ENCODE data around the gene STX5.
"Not testable (repeated sequence)": the region's sequence is repeated elsewhere in the genome, so short reads cannot be mapped to it uniquely, and the experiment has no call there.

The STX5 gene

GRCh38 chr11:62828130-62828529 lies 3.7 kb downstream of the STX5 start:
- not testable (repeated sequence) for DNase-seq

- DNase-seq: no peak
These were observed 8.2 kb downstream of the STX5 start for GRCh38 chr11:62823677-62824076.

GRCh38 chr11:62817129-62817528 lies 14.7 kb downstream of the STX5 start:
- no peak for DNase-seq

- DNase-seq: no peak
These were observed 15.3 kb downstream of the STX5 start for GRCh38 chr11:62816557-62816956.

- DNase-seq: no peak
These were observed 20.2 kb downstream of the STX5 start for GRCh38 chr11:62811659-62812058.

- no peak for DNase-seq
These were observed 21.1 kb downstream of the STX5 start for GRCh38 chr11:62810748-62811147.

GRCh38 chr11:62806611-62807121 lies 25.2 kb downstream of the STX5 start:
- no peak for DNase-seq

- DNase-seq: no peak
These were observed 25.9 kb downstream of the STX5 start for GRCh38 chr11:62805961-62806441.

GRCh38 chr11:62805076-62805892 lies 26.6 kb downstream of the STX5 start, which contains the start of gene NXF1:
Gene NXF1 (minus strand): TSS chr11:62805440. CDS start chr11:62805356, 84 bp downstream.
- DNase-seq: peak in 1 of 2 experiments; percentile 75

- DNase-seq: no peak
These were observed 27.4 kb downstream of the STX5 start for GRCh38 chr11:62804310-62805075.

- no peak for DNase-seq
These were observed 30.8 kb downstream of the STX5 start for GRCh38 chr11:62801071-62801470.

GRCh38 chr11:62799486-62799885 lies 32.4 kb downstream of the STX5 start:
- no peak for DNase-seq

- no peak for DNase-seq
These were observed 35.6 kb downstream of the STX5 start for GRCh38 chr11:62796281-62796680.

GRCh38 chr11:62794201-62794775 lies 37.6 kb downstream of the STX5 start:
- no peak for DNase-seq

GRCh38 chr11:62792202-62792575 lies 39.7 kb downstream of the STX5 start:
- no peak for DNase-seq

- peak in 1 of 2 experiments; percentile 47 for DNase-seq
These were observed 40.2 kb downstream of the STX5 start, which contains the start of gene TMEM223 for GRCh38 chr11:62791501-62792201. Gene TMEM223 (minus strand): TSS chr11:62792006. CDS start chr11:62791994, 12 bp downstream.

GRCh38 chr11:62789576-62789975 lies 42.3 kb downstream of the STX5 start:
- DNase-seq: no peak

- no peak for DNase-seq
These were observed 42.9 kb downstream of the STX5 start for GRCh38 chr11:62788991-62789390.

- peak; percentile 49 to 75 for DNase-seq
These were observed 44.7 kb downstream of the STX5 start, which contains the start of gene TMEM179B for GRCh38 chr11:62787005-62787759. Gene TMEM179B (plus strand): TSS chr11:62787402. CDS start chr11:62787432, 30 bp downstream.

GRCh38 chr11:62786318-62787004 lies 45.4 kb downstream of the STX5 start:
- peak in 1 of 2 experiments; percentile 8 for DNase-seq

- DNase-seq: no peak
These were observed 49.1 kb downstream of the STX5 start for GRCh38 chr11:62782753-62783152.

All from cerebellar nuclear complex (tissue), 1 donor.